T-helper 17 cell (primary cell): ENCODE results near the gene FBXL7. TPM values are rescaled to one million over a fixed set of nuclear protein-coding genes. Genes with fewer than 3 reads are reported as not detected.

Experiments used
- ATAC-seq: fragments of 150-1000 bp; cut with Tn5 transposase; 2 replicates; pipeline ENCODE4 v1.10.0; 2021; ENCODE audit warnings: mild to moderate bottlenecking, moderate library complexity
- DNase-seq, 3 donors: peaks; one replicate each; pipeline versions ENCODE4 v3.0.0 to v3.0.0-alpha.2; 2020 to 2021
- H3K9me3 ChIP-seq: one replicate; pipeline ENCODE4 v1.7.0; 2013; ENCODE audit warnings: low read length, mild to moderate bottlenecking; ENCODE audit not compliant: control insufficient read depth, poor library complexity, severe bottlenecking
- H3K27ac Mint-ChIP-seq: one replicate; pipeline ENCODE4 v1.8.0; 2022; ENCODE audit warnings: mild to moderate bottlenecking, moderate library complexity, mixed read lengths
- H3K27me3 Mint-ChIP-seq: one replicate; pipeline ENCODE4 v1.8.0; 2022; ENCODE audit warnings: mixed read lengths
- H3K36me3 Mint-ChIP-seq: one replicate; pipeline ENCODE4 v1.8.0; 2022; ENCODE audit warnings: low read depth, mixed read lengths
- H3K4me1 Mint-ChIP-seq: one replicate; pipeline ENCODE4 v1.8.0; 2022; ENCODE audit warnings: mild to moderate bottlenecking, mixed read lengths
- H3K4me3 Mint-ChIP-seq: one replicate; pipeline ENCODE4 v1.8.0; 2022; ENCODE audit warnings: mild to moderate bottlenecking, moderate library complexity, mixed read lengths
- total RNA-seq, 4 donors: library from RNA in 2 of 4; stranded (reverse) in 2 of 4; gene quantifications; one replicate each; pipeline ENCODE4 v1.2.3 and lab custom pipeline; 2022 to 2026

The FBXL7 gene
- total RNA-seq, 2 donors from 2014 or later, result not detected

DNA sequence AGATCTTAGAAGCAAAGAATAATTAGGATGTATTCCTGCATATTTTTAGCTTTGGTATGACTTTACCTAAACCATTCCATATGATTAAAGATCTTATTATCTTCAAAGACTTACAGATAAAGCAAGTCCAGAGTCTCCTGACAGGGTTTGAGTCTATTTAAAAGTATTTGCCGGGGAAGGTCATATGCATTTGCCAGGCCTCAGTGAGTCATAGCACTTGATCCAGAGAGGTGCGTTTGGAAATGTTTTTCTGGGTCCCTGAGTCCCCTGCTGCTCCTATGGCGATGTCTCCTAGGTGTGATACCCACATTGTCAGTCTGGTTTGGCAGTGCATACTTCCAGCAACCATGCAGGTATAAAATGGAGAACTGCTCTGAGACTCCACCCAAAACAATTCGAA, 217.0 kb downstream of the FBXL7 start:
- DNase-seq (no peak), ATAC-seq (no peak)
- Mint-ChIP-seq H3K4me1 (no peaks in the 10 kb centered on the region), H3K36me3 (no peaks in the 10 kb centered on the region), H3K27me3 (no peaks in the 10 kb centered on the region), H3K27ac (no peak overlapping the region), H3K4me3 (no peak overlapping the region)
- no peaks in the 10 kb centered on the region for H3K9me3 ChIP-seq

DNA sequence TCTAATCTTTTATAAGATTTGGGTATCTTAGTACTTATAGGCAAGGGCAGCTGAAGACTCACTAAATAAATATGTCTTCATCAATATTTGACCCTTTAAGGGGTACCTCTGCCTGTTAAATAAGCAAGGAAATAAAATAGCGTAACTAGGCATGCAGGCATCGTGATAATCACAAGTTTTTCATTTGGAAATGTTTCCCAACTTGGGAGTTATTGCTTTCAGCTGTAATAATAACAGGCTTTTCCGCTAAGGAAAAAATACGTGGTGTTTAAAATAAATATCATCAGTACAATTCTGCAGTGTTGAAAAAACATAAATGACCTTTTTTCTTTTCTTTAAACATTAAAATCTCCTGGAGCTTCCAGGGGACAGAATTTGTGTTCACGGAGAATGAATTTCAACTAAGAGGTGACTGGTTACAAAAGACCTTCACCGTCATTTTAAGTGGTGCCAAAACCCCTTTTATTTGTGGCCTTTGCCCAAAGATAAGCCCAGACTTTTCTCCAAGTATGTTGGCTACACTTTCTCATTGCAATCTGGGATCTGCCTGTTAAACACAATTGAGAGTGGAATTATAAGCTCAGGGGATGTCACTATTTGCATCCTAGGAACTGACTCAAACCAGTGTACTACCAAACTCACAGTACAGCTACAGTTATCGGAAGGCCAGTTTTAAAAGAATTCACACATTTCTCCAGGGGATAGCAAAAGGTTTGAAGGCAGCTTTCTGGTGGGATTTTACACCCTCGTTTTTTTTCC, 218.6 kb downstream of the FBXL7 start:
- H3K9me3 ChIP-seq, result no peaks in the 10 kb centered on the region
- ATAC-seq (no peak), DNase-seq (no peak)
- no peak overlapping the region for H3K27ac Mint-ChIP-seq
- no peaks in the 10 kb centered on the region for H3K27me3 Mint-ChIP-seq
- no peaks in the 10 kb centered on the region for H3K36me3 Mint-ChIP-seq
- H3K4me1 Mint-ChIP-seq, result no peaks in the 10 kb centered on the region
- H3K4me3 Mint-ChIP-seq, result no peak overlapping the region

DNA sequence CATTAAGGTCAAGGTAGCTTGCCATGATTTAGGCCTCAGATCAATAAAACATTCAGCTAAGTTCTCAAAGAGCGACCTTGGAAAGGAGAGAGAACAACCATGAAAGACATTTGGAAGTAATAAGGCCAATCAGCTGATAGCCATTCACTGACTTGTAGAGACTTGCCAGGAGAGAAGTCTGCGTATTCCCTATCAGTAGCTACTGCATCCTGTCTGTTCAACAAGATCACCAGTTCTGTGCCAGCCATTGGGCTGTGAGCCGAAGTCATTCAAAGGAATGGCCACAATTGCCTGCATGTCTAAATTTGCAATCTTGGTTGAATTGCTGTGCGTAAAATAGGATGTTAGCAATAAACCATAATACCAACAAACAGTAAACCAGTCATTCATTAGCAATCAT, 219.8 kb downstream of the FBXL7 start:
- no peak overlapping the region for H3K4me3 Mint-ChIP-seq
- no peaks in the 10 kb centered on the region for H3K9me3 ChIP-seq
- no peaks in the 10 kb centered on the region for H3K36me3 Mint-ChIP-seq
- no peak overlapping the region for H3K27ac Mint-ChIP-seq
- H3K27me3 Mint-ChIP-seq, result no peaks in the 10 kb centered on the region
- no peaks in the 10 kb centered on the region for H3K4me1 Mint-ChIP-seq
- ATAC-seq (no peak), DNase-seq (no peak)

DNA sequence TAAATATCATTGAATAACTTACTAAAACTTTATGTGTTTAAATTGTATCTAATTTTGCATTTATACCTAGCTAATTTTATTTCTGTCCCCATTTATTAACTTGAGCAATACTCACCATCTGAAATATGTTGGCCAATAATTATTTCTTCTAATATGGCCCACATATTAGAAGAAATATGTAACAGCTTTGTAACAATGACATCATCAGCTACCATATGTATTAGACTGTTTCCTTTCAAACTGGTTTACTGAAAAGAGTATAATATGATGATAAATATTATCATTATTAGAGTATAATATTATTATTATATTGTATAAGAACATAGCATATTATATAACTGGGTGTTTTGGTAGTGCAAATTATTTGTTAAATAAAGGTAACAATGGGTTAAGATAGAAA, 220.5 kb downstream of the FBXL7 start:
- no peaks in the 10 kb centered on the region for H3K9me3 ChIP-seq
- ATAC-seq, result no peak
- no peak overlapping the region for H3K27ac Mint-ChIP-seq
- DNase-seq, result no peak
- H3K4me3 Mint-ChIP-seq, result no peak overlapping the region
- no peaks in the 10 kb centered on the region for H3K36me3 Mint-ChIP-seq
- H3K4me1 Mint-ChIP-seq, result no peaks in the 10 kb centered on the region
- H3K27me3 Mint-ChIP-seq, result no peaks in the 10 kb centered on the region

DNA sequence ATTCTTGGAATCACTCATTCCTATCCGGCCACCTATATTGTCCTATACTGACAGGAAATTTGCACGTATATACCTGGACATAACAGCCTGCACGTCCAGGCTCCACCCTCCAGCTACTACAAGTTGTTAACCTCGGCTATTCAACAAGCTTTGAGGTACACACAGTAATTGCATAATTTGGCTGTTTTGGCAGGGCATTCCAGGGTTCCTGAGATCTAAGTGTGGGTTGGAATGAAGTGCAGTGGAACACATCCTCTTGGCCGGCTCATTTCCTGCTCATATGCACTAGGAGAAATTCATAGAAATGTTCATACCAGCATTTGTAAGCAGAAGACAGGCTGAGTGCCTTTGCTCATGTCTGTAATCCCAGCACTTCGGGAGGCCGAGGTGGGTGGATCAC, 222.3 kb downstream of the FBXL7 start:
- Mint-ChIP-seq H3K36me3 (no peaks in the 10 kb centered on the region), H3K27ac (no peak overlapping the region), H3K4me1 (no peaks in the 10 kb centered on the region), H3K27me3 (no peaks in the 10 kb centered on the region), H3K4me3 (no peak overlapping the region)
- ATAC-seq (no peak), DNase-seq (no peak)
- H3K9me3 ChIP-seq, result no peaks in the 10 kb centered on the region

DNA sequence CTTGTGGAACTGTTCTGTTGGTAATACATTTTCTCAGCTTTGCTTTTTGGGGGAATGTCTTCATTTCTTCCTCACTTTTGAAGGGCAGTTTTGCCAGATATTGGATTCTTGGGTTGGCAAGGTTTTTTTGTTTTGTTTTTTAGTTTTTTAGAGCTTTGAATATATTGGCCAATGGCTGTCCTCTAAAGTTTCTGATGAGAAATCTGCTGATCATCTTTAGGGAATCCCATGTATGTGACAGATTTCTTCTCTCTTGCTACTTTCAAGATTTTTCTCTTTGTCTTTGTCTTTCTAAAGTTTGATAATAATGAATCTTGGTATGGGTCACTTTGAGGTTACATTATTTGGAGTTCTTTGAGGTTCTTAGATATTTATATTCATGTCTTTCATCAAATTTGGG, 227.4 kb downstream of the FBXL7 start:
- no peak overlapping the region for H3K4me3 Mint-ChIP-seq
- no peaks in the 10 kb centered on the region for H3K27me3 Mint-ChIP-seq
- no peaks in the 10 kb centered on the region for H3K4me1 Mint-ChIP-seq
- no peak for DNase-seq
- no peaks in the 10 kb centered on the region for H3K9me3 ChIP-seq
- no peak overlapping the region for H3K27ac Mint-ChIP-seq
- H3K36me3 Mint-ChIP-seq, result no peaks in the 10 kb centered on the region
- no peak for ATAC-seq

DNA sequence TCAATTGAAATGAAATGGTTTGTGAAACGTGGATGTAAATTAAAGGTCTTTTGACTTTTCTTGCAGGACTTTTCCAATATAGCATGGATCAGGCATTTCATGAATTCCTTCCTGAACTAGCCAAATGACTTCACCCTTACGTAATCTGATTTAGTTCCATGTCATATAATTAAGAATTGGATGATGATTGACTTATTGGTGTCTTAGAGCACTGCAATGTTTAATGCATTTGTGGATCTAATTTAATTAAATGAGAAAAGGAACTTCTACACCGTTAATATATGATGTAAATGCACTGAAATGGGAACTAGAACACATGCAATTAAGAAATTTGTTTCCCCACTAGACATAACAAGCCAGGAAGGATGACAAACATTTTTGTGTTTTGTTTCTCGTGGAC, 228.8 kb downstream of the FBXL7 start:
- no peak overlapping the region for H3K27ac Mint-ChIP-seq
- DNase-seq (no peak), ATAC-seq (no peak)
- H3K36me3 Mint-ChIP-seq, result no peaks in the 10 kb centered on the region
- no peaks in the 10 kb centered on the region for H3K27me3 Mint-ChIP-seq
- H3K4me1 Mint-ChIP-seq, result no peaks in the 10 kb centered on the region
- no peak overlapping the region for H3K4me3 Mint-ChIP-seq
- H3K9me3 ChIP-seq, result no peaks in the 10 kb centered on the region

DNA sequence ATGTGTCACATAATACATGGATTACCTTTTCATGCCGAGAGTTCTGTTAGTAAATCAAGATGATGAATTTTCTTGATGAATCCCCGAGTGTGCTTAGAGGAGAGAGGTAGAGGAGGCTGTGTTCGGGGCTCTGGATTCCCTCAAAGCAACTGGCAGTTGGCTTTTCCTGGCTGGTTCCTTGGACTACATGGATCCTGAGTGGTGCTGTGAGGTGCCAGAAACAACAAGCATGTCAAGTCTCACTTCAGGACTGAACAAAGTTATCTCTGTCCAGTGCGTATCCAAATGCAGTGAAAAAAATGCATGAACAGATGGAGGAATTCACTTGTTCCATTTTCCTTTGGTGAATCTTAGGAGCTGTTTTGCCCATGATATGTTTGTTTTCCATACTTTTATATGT, 231.7 kb downstream of the FBXL7 start:
- ATAC-seq (no peak), DNase-seq (no peak)
- H3K4me1 Mint-ChIP-seq, result no peaks in the 10 kb centered on the region
- no peaks in the 10 kb centered on the region for H3K9me3 ChIP-seq
- no peak overlapping the region for H3K4me3 Mint-ChIP-seq
- H3K27me3 Mint-ChIP-seq, result no peaks in the 10 kb centered on the region
- H3K27ac Mint-ChIP-seq, result no peak overlapping the region
- no peaks in the 10 kb centered on the region for H3K36me3 Mint-ChIP-seq

DNA sequence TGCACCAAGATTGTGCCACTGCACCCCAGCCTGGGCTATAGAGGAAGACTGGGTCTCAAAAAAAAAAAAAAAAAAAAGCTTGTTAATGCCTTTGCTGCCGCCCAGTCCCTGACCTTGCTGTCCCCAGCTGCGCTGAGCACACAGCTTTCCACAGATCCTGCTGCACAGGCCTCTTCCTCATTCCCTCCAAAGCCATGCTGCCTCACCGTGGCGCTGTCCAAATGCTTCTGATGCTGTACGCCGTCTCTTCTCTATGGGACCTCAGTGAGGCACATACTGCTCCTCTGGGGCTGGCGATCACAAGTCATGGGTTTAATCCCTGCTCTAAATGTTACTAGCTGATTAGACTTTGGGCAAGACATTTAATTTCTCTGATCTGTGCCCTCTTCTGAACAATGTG, 234.1 kb downstream of the FBXL7 start:
- ATAC-seq (no peak), DNase-seq (no peak)
- no peaks in the 10 kb centered on the region for H3K9me3 ChIP-seq
- no peaks in the 10 kb centered on the region for H3K27me3 Mint-ChIP-seq
- H3K27ac Mint-ChIP-seq, result no peak overlapping the region
- H3K4me3 Mint-ChIP-seq, result no peak overlapping the region
- H3K36me3 Mint-ChIP-seq, result no peaks in the 10 kb centered on the region
- no peaks in the 10 kb centered on the region for H3K4me1 Mint-ChIP-seq

DNA sequence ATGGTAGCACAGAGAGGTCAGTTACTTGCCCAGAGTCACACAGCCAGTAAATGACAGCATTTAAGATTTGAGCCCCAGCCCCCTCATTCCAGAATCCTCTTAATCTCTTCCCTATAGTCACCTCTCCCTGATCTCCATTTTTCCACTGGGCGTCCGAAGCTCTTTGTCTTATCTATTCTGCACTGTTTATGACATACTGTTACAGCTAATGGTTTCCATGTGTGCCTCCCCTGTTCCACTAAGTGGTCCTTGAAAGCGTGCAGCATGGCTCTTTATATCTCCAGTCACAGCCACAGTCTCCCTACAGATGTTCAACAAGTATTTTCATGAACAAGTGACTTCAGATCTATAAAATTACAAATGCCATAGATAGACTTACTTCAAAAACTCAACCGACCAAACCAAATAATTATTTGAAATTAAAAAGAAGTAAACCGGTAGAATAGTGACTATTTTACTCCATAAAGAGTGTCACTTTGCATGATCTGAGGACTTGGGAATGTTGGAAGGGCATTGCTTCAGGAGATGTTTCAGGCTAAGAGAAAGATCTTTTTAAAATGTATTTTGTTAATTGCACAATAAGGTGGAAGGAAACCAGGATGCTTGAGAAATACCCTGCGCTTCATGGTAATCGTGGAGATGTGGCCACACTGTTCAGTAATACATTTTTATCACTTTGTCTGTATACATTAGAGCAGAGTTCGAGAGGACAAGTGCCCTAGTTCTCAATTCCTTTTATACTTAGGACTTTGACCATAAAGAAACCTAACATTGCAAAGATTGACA, 237.2 kb downstream of the FBXL7 start:
- no peak overlapping the region for H3K4me3 Mint-ChIP-seq
- no peak for DNase-seq
- H3K9me3 ChIP-seq, result no peaks in the 10 kb centered on the region
- ATAC-seq, result no peak
- H3K4me1 Mint-ChIP-seq, result no peaks in the 10 kb centered on the region
- H3K27me3 Mint-ChIP-seq, result no peaks in the 10 kb centered on the region
- no peaks in the 10 kb centered on the region for H3K36me3 Mint-ChIP-seq
- H3K27ac Mint-ChIP-seq, result no peak overlapping the region

DNA sequence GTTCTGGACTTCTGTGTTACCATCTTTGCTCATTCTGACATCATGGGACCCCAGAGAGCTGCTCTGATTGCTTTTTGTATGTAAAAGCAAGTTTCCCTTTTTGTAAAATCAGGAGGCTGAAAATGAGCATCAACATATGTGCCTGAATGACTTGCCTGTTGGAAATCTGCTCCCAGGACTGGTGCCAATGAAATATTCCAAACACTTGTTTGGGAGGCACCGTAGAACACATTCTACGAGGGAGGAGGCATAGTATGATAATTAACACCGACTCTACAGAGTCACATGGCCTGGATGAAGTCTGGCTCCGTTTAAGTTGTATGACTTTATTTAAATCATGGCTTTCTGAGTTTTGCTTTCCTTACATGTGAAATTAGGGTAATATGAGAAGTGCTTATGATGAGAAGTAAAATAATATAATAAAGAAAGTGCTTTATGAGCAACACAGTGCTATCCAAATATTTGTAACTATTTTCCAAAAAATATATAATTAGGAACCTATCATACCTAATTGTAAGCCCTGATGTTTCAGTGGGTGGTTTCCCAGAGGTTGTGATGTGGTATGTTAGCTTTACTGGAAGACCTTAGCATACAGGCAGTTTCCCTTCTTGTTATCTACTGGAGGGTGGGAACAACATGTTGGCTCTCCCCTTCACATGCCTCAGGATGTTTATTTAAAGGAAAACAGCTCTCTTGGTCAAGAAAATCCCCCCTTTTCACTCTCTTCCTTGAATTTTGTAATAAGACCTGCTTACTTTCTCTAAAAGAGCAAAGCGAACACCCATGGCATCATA, 238.1 kb downstream of the FBXL7 start:
- Mint-ChIP-seq H3K4me1 (no peaks in the 10 kb centered on the region), H3K36me3 (no peaks in the 10 kb centered on the region), H3K27ac (no peak overlapping the region), H3K4me3 (no peak overlapping the region), H3K27me3 (no peaks in the 10 kb centered on the region)
- H3K9me3 ChIP-seq, result no peaks in the 10 kb centered on the region
- DNase-seq (no peak), ATAC-seq (no peak)

DNA sequence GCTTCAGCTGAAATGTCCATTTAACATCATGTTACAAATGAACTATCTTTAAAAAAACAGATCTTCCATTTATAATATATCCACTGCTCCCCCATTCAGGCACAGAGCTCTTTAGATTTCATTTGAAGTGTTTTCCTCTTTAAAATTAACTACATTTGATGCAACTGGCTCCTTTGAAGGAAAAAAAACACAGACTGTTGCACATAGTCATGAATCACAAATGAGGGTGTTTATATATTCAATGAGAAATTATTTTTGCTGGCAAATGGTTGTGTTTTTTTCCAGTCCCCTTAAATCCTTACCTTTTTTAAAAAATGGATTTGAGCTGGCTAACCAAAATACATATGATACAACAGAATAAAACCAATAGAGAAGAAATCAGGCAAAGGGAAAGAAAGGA, 240.4 kb downstream of the FBXL7 start:
- H3K27ac Mint-ChIP-seq, result no peak overlapping the region
- H3K9me3 ChIP-seq, result no peaks in the 10 kb centered on the region
- H3K36me3 Mint-ChIP-seq, result no peaks in the 10 kb centered on the region

DNA sequence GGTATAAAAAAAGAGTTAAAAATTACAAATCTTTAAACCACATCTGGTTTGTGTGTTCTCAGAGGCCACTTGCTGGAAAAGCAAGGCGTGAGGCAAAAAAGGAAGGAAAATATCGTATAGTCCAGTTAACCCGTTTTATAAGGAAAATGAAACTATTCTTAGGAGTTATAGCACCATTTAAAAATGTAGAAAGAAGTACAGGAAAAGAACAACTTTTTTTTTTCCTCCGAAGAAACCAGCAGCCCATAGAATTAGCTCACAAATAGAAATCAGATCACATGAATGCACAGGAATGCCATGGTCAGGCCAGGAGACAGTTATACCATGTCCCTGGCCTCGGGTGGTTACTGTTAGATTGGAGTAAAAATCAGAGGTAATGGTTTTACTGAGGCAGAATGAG, 241.6 kb downstream of the FBXL7 start:
- no peaks in the 10 kb centered on the region for H3K36me3 Mint-ChIP-seq
- no peaks in the 10 kb centered on the region for H3K4me1 Mint-ChIP-seq
- no peak overlapping the region for H3K27ac Mint-ChIP-seq
- no peak for ATAC-seq
- no peak overlapping the region for H3K4me3 Mint-ChIP-seq
- no peak for DNase-seq
- no peaks in the 10 kb centered on the region for H3K9me3 ChIP-seq
- no peaks in the 10 kb centered on the region for H3K27me3 Mint-ChIP-seq

More for the DNA sequence above, 240.4 kb downstream of the FBXL7 start:
- Mint-ChIP-seq H3K4me3 (no peak overlapping the region), H3K27me3 (no peaks in the 10 kb centered on the region), H3K4me1 (no peaks in the 10 kb centered on the region)
- DNase-seq, result no peak
- no peak for ATAC-seq
